Measurements from ENCODE around the gene CAMTA1.

CAMTA1 gene

GRCh38 chr1:7222695-7223015 is 437.4 kb downstream of the CAMTA1 start:
- H3K4me3 ChIP-seq (ENCODE audit: low read length): no peak overlapping the region
- no peak for DNase-seq (ENCODE audit: low read depth)
- TF ChIP-seq, protein P1, sequence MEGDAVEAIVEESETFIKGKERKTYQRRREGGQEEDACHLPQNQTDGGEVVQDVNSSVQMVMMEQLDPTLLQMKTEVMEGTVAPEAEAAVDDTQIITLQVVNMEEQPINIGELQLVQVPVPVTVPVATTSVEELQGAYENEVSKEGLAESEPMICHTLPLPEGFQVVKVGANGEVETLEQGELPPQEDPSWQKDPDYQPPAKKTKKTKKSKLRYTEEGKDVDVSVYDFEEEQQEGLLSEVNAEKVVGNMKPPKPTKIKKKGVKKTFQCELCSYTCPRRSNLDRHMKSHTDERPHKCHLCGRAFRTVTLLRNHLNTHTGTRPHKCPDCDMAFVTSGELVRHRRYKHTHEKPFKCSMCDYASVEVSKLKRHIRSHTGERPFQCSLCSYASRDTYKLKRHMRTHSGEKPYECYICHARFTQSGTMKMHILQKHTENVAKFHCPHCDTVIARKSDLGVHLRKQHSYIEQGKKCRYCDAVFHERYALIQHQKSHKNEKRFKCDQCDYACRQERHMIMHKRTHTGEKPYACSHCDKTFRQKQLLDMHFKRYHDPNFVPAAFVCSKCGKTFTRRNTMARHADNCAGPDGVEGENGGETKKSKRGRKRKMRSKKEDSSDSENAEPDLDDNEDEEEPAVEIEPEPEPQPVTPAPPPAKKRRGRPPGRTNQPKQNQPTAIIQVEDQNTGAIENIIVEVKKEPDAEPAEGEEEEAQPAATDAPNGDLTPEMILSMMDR (conservative IDR thresholded peaks at IDR 0.05; ENCODE audit: low read depth, low read length): no peak

DNA sequence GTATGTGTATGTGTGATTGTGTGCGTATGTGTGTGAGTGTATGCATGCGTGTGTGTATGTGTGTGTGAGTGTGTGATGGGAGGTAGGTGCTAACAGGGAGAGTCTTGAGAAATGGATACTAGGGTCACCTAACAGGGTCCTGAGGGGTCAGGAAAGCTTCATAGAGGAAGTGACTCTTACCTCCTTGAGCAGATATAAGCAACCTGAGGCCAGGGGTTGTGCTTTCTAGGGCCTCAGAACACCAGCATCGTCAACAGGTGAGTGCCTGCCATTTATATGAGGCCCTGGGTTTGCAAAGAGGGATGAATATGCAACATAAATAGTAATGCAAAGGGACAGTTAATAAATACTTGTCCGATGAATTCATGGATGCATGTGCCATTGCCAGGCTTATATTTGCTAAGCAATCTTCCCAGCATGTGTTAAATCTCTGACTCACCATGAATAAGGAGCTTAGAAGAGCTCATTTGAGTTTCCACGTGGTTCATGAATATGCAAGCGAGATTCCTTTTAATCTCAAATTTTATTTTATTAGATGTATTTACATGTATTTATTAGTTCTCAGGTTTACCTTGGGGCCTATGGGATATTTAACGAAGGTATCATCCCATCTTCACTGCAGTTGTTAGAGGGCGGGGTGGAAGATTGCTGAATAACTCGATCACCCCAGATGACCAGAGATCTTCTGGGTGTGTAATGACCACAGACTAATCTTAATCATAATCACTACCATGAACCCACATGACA is 438.3 kb downstream of the CAMTA1 start:
- no peak overlapping the region for H3K4me3 ChIP-seq (ENCODE audit: low read length)
- TF ChIP-seq, protein P1 (conservative IDR thresholded peaks at IDR 0.05; ENCODE audit: low read depth, low read length): no peak
- peak; percentile 98 for DNase-seq (ENCODE audit: low read depth)

DNA sequence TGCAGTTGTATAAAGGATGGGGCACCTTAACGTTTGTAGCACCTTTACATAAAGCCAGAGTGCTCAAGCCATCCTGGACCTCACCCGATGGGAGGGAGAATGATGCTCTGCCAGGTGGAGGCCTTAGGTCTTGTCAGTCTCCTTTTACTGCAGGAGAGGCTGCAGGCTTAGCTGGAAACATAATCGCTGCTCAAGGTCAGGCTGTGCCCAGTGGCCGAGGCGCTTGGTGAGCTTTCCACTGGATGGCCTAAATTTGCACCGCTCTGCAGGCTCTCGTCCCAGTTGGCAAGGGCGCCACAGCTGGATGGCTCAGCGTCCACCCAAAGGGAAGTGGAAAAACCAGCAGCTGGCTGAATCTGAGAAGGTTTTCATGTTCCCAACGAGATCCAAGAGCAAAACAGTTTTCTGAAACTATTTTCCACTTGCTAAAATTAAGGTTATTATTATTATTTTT is 438.9 kb downstream of the CAMTA1 start:
- no peak overlapping the region for H3K4me3 ChIP-seq (ENCODE audit: low read length)
- TF ChIP-seq, protein P1 (conservative IDR thresholded peaks at IDR 0.05; ENCODE audit: low read depth, low read length): no peak
- no peak for DNase-seq (ENCODE audit: low read depth)

DNA sequence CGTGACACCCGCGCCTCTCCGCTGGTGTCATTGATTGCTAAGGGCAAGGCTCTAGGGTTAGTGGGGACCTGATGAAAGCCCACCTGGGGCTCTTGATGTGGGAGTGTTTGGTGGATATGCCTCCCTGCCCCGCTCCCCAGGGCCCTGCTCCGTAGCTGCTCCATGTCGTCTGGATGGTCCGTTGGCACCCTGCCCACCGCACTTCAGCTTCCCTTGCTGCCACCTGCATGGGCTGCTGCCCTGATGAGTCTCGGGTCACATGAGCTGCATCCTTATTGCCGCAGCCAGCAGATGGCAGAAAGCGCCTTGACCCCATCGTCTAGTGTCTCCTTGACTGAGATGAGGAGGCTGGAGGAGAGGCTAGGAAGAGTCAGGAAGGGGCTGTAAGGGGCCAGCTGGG is 439.4 kb downstream of the CAMTA1 start:
- TF ChIP-seq, protein P1 (conservative IDR thresholded peaks at IDR 0.05; ENCODE audit: low read depth, low read length): no peak
- no peak for DNase-seq (ENCODE audit: low read depth)

GRCh38 chr1:7225711-7226505 is 440.7 kb downstream of the CAMTA1 start:
- TF ChIP-seq, protein P1 (conservative IDR thresholded peaks at IDR 0.05; ENCODE audit: low read depth, low read length): no peak
- no peak for DNase-seq (ENCODE audit: low read depth)

More for the DNA sequence above, 439.4 kb downstream of the CAMTA1 start:
- H3K4me3 ChIP-seq (ENCODE audit: low read length): no peak overlapping the region

DNA sequence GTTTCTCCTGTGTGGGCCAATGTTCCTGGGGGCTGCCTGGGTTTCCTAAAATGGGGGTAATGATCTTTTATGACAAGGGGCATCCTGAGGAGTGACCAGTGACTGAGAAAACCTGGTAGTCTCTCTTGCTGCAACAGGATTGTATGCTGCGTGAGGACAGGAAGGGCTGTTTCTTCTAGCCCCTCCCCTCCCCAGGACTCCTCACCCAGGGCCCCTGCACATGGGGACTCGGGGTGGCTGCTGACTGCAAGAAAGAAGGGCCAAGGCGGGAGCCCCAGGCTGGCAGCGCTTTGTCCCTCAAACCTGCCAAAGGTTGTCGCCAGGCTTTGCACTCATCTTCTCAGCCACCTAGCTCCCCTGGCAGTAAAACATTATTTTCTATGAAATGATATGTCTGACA is 442.4 kb downstream of the CAMTA1 start:
- no peak overlapping the region for H3K4me3 ChIP-seq (ENCODE audit: low read length)
- TF ChIP-seq, protein P1 (conservative IDR thresholded peaks at IDR 0.05; ENCODE audit: low read depth, low read length): no peak
- no peak for DNase-seq (ENCODE audit: low read depth)

More at GRCh38 chr1:7225711-7226505, 440.7 kb downstream of the CAMTA1 start:
- no peak overlapping the region for H3K4me3 ChIP-seq (ENCODE audit: low read length)

Measured in retinal pigment epithelial cell (primary cell).